Measurements from ENCODE around the gene TMIGD1. TPM values are rescaled to one million over a fixed set of nuclear protein-coding genes. Genes with fewer than 3 reads are reported as not detected.

The TMIGD1 gene
- total RNA-seq, 1 donor from 2014 or later = not detected

DNA sequence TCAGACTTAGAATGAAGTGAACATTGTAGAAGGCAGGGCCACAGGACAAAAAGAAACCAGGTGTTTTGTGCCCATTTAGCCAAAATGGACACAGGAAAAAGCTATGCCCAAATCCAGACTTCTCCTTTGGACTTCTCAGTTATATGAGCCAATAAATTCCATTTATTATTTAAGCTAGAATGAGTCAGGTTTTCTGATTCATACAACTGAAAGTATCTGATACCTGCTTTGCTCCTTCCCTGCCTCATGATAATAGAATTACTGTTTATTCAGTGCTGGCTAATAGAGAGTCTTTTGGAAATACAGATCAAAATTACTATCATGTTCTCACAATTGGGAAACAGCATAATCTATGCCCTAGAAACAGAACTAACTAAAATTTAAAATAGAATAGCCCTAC is 36.1 kb upstream of the TMIGD1 start:
- no peak overlapping the region for H3K4me3 ChIP-seq
- DNase-seq (ENCODE audit: low spot score) = no peak
- no peaks in the 10 kb centered on the region for H4K20me1 ChIP-seq (ENCODE audit: low read depth)
- TF ChIP-seq, protein P1, sequence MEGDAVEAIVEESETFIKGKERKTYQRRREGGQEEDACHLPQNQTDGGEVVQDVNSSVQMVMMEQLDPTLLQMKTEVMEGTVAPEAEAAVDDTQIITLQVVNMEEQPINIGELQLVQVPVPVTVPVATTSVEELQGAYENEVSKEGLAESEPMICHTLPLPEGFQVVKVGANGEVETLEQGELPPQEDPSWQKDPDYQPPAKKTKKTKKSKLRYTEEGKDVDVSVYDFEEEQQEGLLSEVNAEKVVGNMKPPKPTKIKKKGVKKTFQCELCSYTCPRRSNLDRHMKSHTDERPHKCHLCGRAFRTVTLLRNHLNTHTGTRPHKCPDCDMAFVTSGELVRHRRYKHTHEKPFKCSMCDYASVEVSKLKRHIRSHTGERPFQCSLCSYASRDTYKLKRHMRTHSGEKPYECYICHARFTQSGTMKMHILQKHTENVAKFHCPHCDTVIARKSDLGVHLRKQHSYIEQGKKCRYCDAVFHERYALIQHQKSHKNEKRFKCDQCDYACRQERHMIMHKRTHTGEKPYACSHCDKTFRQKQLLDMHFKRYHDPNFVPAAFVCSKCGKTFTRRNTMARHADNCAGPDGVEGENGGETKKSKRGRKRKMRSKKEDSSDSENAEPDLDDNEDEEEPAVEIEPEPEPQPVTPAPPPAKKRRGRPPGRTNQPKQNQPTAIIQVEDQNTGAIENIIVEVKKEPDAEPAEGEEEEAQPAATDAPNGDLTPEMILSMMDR (IDR thresholded peaks at IDR 0.05) = no peak
- TF ChIP-seq EZH2phosphoT487 (IDR thresholded peaks at IDR 0.05) = no peak
- no peak for TF ChIP-seq EZH2 (IDR thresholded peaks at IDR 0.05)
- H3K4me2 ChIP-seq = no peak overlapping the region
- H3K36me3 Mint-ChIP-seq = no peaks in the 10 kb centered on the region
- no peaks in the 10 kb centered on the region for H3F3A ChIP-seq (ENCODE audit: low read depth)
- H3K4me1 Mint-ChIP-seq = peaks cover 12% of the 10 kb centered on the region
- no peaks in the 10 kb centered on the region for H3K9me3 Mint-ChIP-seq
- peaks cover 7% of the 10 kb centered on the region for H3K4me1 ChIP-seq
- H3K27me3 Mint-ChIP-seq (ENCODE audit: insufficient read depth, low read depth) = peaks cover 7% of the 10 kb centered on the region
- no peak overlapping the region for H3K9ac ChIP-seq
- no peak overlapping the region for H3K27ac Mint-ChIP-seq
- H2AFZ ChIP-seq (replicated peaks) = no peak overlapping the region
- no peak overlapping the region for H3K4me3 Mint-ChIP-seq
- no peaks in the 10 kb centered on the region for H3K9me3 ChIP-seq (ENCODE audit: low read depth)
- no peak overlapping the region for H3K27ac ChIP-seq
- no peaks in the 10 kb centered on the region for H3K36me3 ChIP-seq
- no peaks in the 10 kb centered on the region for H3K27me3 ChIP-seq
- no peaks in the 10 kb centered on the region for H3K79me2 ChIP-seq (ENCODE audit: low read depth)

DNA sequence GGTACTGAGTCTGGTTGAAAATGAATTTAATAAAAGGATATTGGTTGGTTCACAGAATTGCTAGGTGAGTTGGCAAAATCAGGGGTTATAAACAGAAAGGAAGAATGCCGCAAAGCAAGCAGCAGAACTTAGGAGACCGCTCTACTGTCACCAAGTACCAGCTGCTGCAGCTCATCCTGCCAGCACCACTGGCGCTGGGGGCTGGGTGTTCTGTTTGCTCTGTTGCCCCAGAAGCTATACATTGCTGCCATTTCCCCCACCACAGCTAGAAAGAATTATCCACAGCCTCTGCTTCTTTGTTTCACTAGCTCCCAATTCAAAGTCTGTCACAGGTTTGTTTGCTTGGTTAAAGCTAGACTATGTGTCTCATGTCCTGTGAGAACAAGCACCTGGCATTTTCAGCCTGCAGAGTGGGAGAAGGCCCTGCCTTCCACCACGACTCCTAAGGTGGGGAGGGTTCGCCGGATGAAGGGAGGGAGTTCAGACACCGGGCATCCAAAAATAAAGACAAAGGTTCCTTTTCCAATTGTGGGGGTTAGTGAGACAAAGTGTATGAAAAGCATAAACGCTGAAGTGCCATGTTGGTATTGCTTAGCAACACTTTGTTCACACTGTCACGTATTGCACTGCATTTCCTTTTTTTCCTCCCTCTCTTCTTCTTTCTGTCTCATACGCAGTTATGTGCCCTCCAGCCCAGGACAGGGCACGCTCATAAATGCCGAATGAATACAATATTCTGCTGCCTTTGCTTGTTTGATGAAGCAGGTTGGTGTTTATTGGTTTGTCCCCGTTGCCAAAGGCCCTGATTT is 35.3 kb upstream of the TMIGD1 start:
- H3K4me3 Mint-ChIP-seq = no peak overlapping the region
- no peak overlapping the region for H3K9ac ChIP-seq
- H3K4me1 ChIP-seq = peaks cover 7% of the 10 kb centered on the region
- peak overlapping the region; percentile 80 for H2AFZ ChIP-seq (replicated peaks)
- H3K36me3 ChIP-seq = no peaks in the 10 kb centered on the region
- H3K27me3 Mint-ChIP-seq (ENCODE audit: insufficient read depth, low read depth) = peaks cover 7% of the 10 kb centered on the region
- H3K36me3 Mint-ChIP-seq = no peaks in the 10 kb centered on the region
- no peaks in the 10 kb centered on the region for H3F3A ChIP-seq (ENCODE audit: low read depth)
- no peak overlapping the region for H3K4me3 ChIP-seq
- no peaks in the 10 kb centered on the region for H4K20me1 ChIP-seq (ENCODE audit: low read depth)
- H3K9me3 ChIP-seq (ENCODE audit: low read depth) = no peaks in the 10 kb centered on the region
- H3K4me2 ChIP-seq = peak overlapping the region; percentile 17
- no peak overlapping the region for H3K27ac ChIP-seq
- peaks cover 12% of the 10 kb centered on the region for H3K4me1 Mint-ChIP-seq
- H3K79me2 ChIP-seq (ENCODE audit: low read depth) = no peaks in the 10 kb centered on the region
- TF ChIP-seq EZH2phosphoT487 (IDR thresholded peaks at IDR 0.05) (no peak), EZH2 (IDR thresholded peaks at IDR 0.05) (no peak)
- TF ChIP-seq, protein P1 (IDR thresholded peaks at IDR 0.05) = no peak
- H3K9me3 Mint-ChIP-seq = no peaks in the 10 kb centered on the region
- peak overlapping the region; percentile 67 for H3K27ac Mint-ChIP-seq
- H3K27me3 ChIP-seq = no peaks in the 10 kb centered on the region
- no peak for DNase-seq (ENCODE audit: low spot score)

DNA sequence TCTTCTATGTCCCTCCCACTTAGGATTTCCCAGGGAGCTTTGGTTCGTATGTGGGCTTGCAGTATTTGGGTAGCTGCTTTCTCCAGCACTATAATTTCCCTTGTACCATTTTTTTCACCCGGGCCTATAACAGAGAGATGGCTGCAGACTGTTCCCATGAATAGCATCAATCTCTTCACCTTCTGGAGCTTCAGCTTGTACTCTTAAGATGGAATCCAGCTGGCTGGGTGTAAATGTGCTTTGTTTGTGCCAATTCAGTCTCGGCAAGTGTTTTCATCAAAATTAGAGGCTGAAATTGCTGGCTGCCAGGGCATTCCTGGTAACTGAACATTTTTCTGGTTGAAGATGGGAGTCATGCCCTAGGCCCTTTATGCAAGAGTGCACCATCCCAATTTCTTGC is 32.7 kb upstream of the TMIGD1 start:
- no peak overlapping the region for H3K27ac Mint-ChIP-seq
- H3K4me1 Mint-ChIP-seq = peaks cover 12% of the 10 kb centered on the region
- Histone ChIP-seq H3F3A (ENCODE audit: low read depth) (no peaks in the 10 kb centered on the region), H2AFZ (replicated peaks) (no peak overlapping the region), H3K27ac (no peak overlapping the region), H3K79me2 (ENCODE audit: low read depth) (no peaks in the 10 kb centered on the region), H3K4me2 (no peak overlapping the region), H3K4me1 (peaks cover 7% of the 10 kb centered on the region), H3K36me3 (no peaks in the 10 kb centered on the region), H3K4me3 (no peak overlapping the region), H3K9ac (no peak overlapping the region), H3K9me3 (ENCODE audit: low read depth) (no peaks in the 10 kb centered on the region), H4K20me1 (ENCODE audit: low read depth) (no peaks in the 10 kb centered on the region), H3K27me3 (no peaks in the 10 kb centered on the region)
- peaks cover 2% of the 10 kb centered on the region for H3K9me3 Mint-ChIP-seq
- H3K36me3 Mint-ChIP-seq = no peaks in the 10 kb centered on the region
- TF ChIP-seq, protein P1 (IDR thresholded peaks at IDR 0.05) = no peak
- TF ChIP-seq EZH2 (IDR thresholded peaks at IDR 0.05) (no peak), EZH2phosphoT487 (IDR thresholded peaks at IDR 0.05) (no peak)
- H3K4me3 Mint-ChIP-seq = no peak overlapping the region
- peaks cover 3% of the 10 kb centered on the region for H3K27me3 Mint-ChIP-seq (ENCODE audit: insufficient read depth, low read depth)
- no peak for DNase-seq (ENCODE audit: low spot score)

Data from neural progenitor cell (in vitro differentiated cells).